NCI-H345 (cell line): Measurements from ENCODE around the gene MAGEB17.
"Not testable (repeated sequence)": the region's sequence is repeated elsewhere in the genome, so short reads cannot be mapped to it uniquely, and the experiment has no call there.

Source experiments
- DNase-seq: peaks from one replicate; lab custom pipeline; 2025; lab: John Stamatoyannopoulos, UW

Gene MAGEB17

DNA sequence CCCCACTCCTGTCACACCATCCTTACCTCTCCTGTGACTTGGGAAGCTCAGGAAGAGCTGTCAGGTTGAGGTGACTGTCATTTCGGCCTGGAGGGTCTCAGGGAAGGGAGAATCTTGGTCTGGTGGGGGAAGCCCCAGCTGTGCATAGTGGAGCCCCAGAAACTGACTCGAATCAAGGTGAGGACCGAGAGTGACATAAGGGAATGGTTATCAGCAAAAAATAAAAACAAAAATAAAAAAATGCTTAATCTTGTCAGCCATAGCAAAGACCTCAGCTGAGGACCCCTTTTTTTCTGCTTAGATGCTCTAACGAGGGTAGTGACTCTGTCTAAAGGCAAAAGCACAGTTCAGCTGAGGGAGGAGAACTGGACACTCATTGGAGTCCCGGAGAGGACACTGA lies at the start of gene MAGEB17:
Gene MAGEB17 (plus strand): TSS at position 301 of the 400 bp plus-strand sequence. CDS start 2,902 bp downstream, outside the sequence.
- DNase-seq = no peak

- DNase-seq = no peak
Observed at GRCh38 chrX:16119353-16120220, 47.7 kb upstream of the MAGEB17 start.

GRCh38 chrX:16120431-16120830 lies 46.9 kb upstream of the MAGEB17 start:
- DNase-seq = no peak

DNA sequence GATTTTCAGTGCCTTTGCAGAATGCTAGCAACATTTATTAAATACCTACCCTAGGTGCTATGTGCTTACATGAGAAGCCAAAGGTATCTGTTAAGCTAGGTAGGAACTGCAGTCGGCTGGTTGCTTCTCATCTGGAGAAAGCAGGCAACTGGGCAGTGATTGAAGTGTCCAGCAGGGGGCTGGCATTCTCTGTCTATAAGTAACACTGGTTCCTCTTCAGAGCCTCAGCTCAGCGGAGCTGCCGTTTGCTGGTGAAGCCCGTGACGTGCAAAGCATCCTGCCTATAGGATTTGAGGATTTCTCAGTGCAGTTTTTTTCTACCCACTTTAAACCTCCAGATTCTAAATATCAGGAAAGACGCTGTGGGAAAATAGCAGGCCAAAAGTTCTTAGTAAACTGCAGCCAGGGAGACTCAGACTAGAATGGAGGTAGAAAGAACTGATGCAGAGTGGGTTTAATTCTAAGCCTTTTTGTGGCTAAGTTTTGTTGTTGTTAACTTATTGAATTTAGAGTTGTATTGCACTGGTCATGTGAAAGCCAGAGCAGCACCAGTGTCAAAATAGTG lies 44.0 kb upstream of the MAGEB17 start, which contains the start of gene GRPR:
Gene GRPR (plus strand): TSS at position 344 of the 565 bp plus-strand sequence. CDS start 389 bp downstream, outside the sequence.
- DNase-seq = peak; percentile 93

GRCh38 chrX:16124201-16124600 lies 43.1 kb upstream of the MAGEB17 start:
- DNase-seq = peak; percentile 39

GRCh38 chrX:16125520-16126149 lies 41.6 kb upstream of the MAGEB17 start:
- DNase-seq = peak; percentile 14

GRCh38 chrX:16130707-16131106 lies 36.6 kb upstream of the MAGEB17 start:
- no peak for DNase-seq

GRCh38 chrX:16134936-16135335 lies 32.3 kb upstream of the MAGEB17 start:
- DNase-seq = no peak

GRCh38 chrX:16136080-16136479 lies 31.2 kb upstream of the MAGEB17 start:
- DNase-seq = no peak

DNA sequence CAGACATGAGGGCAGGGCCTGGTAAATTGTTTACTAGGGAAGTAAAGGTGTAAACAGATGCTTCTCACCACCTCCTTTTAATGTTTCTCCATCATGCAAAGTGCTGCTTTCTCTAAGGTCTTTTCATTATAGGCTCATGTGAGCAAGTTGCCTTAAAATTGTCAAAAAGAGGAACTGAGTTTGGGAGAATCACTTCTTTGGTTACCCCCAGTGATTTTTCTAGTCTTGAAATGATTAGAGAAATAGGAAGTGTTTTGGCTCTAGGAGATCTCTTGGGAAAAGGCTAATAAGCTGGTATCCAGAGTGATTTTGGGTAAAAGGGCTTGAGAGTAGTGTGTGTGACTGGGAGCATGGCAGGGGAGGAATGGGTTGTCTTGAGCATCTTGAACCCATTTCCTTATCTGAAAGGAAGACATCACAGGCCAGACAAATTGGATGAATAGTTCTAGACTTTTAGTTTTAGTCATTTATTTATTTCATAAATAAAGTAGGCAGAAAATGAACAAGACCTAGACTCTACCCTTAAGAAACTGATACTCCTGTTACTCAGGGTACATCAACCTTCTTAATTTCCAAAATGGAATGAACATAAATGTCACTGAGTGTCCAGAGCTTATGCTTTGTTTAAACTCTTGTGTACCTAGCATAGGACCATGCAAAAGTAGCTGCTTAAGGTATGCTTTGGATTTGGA lies 29.7 kb upstream of the MAGEB17 start:
- DNase-seq = no peak

GRCh38 chrX:16138108-16138427 lies 29.2 kb upstream of the MAGEB17 start:
- no peak for DNase-seq

- no peak for DNase-seq
Observed at GRCh38 chrX:16140448-16140847, 26.8 kb upstream of the MAGEB17 start.

GRCh38 chrX:16140983-16141382 lies 26.3 kb upstream of the MAGEB17 start:
- no peak for DNase-seq

- no peak for DNase-seq
Observed at GRCh38 chrX:16141422-16142245, 25.6 kb upstream of the MAGEB17 start.

GRCh38 chrX:16142246-16142558 lies 25.1 kb upstream of the MAGEB17 start:
- no peak for DNase-seq

DNA sequence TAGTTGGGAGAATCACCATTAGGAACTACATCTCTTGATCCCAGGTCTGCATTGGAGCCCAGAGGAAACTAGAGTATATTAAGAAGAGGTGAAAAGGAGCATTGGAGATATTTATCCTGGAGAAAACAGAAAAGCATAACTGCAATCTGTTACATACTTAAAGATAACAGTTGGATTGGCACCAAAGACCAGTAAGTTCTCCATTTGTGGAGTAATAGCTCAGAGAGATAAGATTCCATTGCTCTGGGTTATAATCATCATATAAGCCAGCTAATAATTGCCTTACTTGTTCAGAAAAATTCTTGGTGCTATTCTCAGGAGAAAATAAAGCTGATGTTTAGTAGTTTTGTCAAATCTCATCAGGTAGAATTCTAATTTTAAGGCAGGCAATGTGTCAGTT lies 23.3 kb upstream of the MAGEB17 start:
- DNase-seq = no peak

DNA sequence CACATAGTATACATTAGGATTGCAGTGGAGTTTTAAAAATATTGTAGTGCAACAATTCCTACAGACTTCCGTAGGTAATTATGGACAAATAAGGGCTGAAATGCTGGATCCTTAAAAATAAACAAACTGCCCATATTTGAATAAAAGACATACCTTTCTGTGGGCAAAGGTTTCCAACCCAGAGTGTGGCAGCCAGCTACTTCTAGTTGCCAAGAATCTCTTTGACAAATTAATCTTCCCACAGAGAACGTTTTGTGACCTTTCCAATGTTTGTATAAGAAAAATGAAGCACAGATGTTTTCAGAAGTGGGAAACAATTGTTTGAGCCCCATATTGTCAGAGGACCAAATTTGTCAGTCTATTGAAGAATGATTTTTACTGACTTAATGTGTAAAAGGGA lies 22.9 kb upstream of the MAGEB17 start:
- no peak for DNase-seq

DNA sequence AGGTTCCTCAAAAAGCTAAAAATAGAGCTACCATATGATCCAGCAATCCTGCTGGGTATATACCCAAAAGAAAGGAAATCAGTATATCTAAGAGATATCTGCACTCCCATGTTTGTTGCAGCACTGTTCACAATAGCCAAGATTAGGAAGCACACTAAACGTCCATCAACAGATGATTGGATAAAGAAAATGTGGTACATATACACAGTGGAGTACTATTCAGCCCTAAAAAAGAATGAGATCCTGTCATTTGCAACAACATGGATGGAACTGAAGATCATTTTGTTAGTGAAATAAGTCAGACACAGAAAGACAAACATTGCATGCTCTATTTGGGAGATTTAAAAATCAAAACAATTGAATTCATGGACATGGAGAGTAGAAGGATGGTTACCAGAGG lies 22.2 kb upstream of the MAGEB17 start:
- not testable (repeated sequence) for DNase-seq

GRCh38 chrX:16145656-16146055 lies 21.6 kb upstream of the MAGEB17 start:
- no peak for DNase-seq

DNA sequence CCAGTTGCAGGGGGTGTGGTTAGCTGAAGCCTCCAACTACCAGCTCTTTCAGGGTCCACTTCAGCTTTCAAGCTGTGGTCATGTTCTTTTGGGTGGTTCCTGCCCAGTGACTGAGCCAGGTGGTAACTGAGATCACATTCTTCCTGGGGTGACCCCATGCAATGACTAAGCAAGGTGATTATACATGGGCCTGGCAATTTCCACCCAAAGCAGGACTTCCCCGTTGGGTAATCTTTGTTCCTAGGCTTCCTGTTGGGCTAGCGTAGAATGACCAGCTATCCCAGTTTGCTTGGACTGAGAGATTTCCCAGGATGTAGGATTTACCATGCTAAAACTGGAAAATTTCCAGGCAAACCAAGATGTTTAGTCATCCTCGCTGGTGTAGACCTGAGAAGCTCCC lies 18.4 kb upstream of the MAGEB17 start:
- DNase-seq = no peak

- DNase-seq = peak; percentile 85
Observed at GRCh38 chrX:16155581-16156096, 11.6 kb upstream of the MAGEB17 start.
